Measurements from ENCODE around the gene GPX4.

GPX4 gene

DNA sequence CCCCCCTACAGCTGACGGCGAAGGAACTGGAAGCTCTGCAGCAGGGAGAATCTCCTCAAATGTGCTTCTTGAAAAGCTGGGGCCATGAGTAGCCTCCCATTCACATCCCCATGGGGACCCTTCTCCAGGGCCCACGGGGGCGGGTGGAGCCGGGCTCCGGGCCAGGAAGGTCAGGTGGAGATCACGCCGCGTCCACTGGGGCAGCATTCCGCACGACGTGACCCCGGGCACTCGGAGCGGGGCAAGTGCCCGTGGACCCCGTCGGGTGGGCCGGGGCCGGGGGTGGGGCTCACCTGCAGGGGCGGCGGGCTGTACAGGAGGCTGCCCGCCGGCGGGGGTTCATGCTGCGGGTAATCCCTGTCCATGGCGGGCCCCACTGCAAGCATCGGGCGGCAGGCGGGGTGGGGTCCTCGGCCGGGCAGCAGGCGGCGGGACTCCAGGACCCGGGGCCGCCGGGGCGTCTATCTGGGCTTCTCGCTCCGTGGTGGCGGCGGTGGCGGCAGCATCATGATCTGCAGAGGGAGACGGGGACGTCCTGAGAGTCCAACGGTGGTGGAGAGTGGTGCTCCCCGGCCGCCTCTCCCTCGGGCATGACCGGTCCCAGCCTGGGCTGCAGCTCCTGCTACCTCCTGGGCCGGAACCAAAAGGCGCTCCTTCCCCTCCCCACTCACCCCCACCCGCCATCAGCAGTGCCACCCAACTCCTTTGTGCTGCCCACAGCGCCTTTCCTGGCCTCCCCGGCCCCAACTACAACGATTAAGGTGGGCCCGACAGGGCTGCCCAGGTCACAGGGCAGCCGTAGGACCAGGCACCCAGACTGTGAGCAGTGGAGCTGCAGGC lies 50.3 kb downstream of the GPX4 start:
- no peak for DNase-seq

DNA sequence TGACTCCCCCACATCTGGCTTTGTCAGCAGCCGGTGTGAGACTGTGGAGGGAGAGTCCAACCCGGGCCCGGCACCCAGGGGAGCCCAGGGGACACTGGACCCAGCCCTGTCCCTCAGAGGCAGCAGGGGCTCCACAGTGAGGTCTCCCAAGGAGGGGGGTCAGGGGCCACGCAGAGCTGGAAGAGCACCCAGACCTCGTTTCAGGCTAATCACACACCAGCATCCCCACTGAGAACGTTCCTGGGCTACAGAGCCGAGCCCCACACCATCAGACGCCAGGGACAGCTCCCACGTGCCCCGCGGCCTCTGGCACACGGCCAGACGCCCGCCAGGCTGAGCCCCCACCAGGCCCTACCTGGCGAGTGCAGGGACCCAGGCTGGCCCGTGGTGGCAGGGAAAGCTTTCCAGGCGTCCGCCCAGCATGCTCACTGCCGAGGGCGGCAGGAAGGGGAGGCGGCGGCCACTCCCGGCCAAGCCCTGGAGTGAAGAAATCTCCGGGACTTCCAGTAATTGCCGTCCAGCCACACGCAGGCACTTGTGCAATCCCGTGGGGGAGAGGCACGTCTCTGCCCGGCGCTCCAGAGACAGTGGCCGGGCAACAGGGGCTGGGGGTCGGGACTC lies 51.0 kb downstream of the GPX4 start:
- peak; percentile 4 for DNase-seq

DNA sequence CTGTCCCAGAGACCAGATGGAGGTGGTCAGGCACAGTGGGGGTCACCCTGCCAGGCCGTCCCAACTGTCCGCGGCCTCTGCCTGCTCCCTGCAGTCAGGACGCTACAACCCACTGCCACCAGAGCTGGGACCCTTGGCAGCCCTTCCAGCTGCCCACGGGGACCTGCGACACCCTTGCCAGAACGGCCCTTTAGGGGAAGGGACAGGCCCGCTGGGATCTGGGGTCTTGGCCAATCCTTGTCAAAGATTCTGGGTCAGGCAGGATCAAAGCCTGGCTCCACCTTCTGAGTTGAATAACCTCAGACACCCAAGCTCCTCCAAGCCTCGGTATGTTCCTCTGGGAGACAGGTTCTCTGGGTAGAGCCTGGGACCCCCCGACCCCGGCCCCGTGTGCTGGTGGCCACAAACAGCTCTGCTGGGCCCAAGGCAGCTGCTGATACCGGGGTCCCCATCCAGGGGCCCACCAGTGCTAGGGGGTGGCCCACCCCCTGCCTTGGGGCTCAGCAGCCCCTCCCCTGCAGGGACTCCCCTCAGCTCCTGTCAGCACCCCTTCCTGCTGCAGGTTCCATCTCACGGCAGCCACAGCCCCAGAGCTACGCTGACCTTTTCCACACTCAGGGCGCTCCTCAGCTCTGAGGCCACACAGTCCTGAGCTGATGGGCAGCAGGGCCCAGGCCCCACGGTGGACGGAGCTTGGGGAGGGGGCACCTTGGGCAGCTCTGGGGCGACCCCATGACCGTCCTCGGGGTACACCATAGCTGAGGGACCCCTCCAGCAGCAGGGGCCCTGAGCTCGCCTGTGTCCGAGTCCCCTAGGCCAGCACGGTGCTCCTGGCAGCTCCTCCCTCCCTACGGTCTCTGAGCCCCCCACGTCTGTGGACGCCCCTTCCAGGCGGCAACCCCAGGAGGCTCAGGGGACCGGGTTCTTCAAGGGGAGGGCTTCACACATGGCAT lies 51.8 kb downstream of the GPX4 start:
- no peak for DNase-seq
